Testis (tissue), 2 donors: ENCODE measurements around the gene USF1.

ENCODE experiments used
- CTCF ChIP-seq, 3 experiments: fragments of 450-650 bp in 2 of 3; fragments of 200-600 bp in 1 of 3; sonication (generic) in 1 of 3; IDR thresholded peaks; one replicate each; pipeline ENCODE4 v1.5.1; 2016 to 2019; ENCODE audit warnings: antibody characterized with exemption in 3 of 3, mild to moderate bottlenecking in 2 of 3, moderate library complexity in 1 of 3
- POLR2A ChIP-seq: fragments of 450-650 bp; IDR thresholded peaks from one replicate; pipeline ENCODE4 v1.6.1; 2017; ENCODE audit warnings: antibody characterized with exemption, mild to moderate bottlenecking, moderate library complexity

- TF ChIP-seq CTCF (IDR thresholded peaks at IDR 0.05), result peak; percentile 40 to 57 (median 49)
- TF ChIP-seq POLR2A, result no peak
These were observed 48.3 kb downstream of the USF1 start for GRCh38 chr1:160997323-160998038.
